Stimulated activated CD4-positive, alpha-beta T cell treated with anti-CD3 and anti-CD28 coated beads, Interleukin-4, amount 100 ng/mL, for 24 hours (primary cell): Measurements from ENCODE around the gene ASTN2.

Source experiments
- DNase-seq: peaks from one replicate; pipeline ENCODE4 v3.0.0-alpha.2; 2020

The ASTN2 gene

GRCh38 chr9:117413346-117414219, 1.3 kb downstream of the ASTN2 start:
- no peak for DNase-seq

- no peak for DNase-seq
Measured at GRCh38 chr9:117412841-117413240, 2.0 kb downstream of the ASTN2 start.

GRCh38 chr9:117412006-117412715, 2.7 kb downstream of the ASTN2 start:
- DNase-seq = no peak

GRCh38 chr9:117411547-117411946, 3.3 kb downstream of the ASTN2 start:
- DNase-seq = no peak

GRCh38 chr9:117409321-117409720, 5.5 kb downstream of the ASTN2 start:
- DNase-seq = no peak

- DNase-seq = no peak
Measured at GRCh38 chr9:117407436-117408022, 7.3 kb downstream of the ASTN2 start.

- DNase-seq = no peak
Measured at GRCh38 chr9:117405950-117406705, 8.7 kb downstream of the ASTN2 start.

- DNase-seq = no peak
Measured at GRCh38 chr9:117403848-117404247, 11.0 kb downstream of the ASTN2 start.

- DNase-seq = no peak
Measured at GRCh38 chr9:117403403-117403811, 11.4 kb downstream of the ASTN2 start.

- DNase-seq = no peak
Measured at GRCh38 chr9:117400171-117400570, 14.7 kb downstream of the ASTN2 start.

- no peak for DNase-seq
Measured at GRCh38 chr9:117395151-117395650, 19.7 kb downstream of the ASTN2 start.

- DNase-seq = no peak
Measured at GRCh38 chr9:117394655-117395054, 20.2 kb downstream of the ASTN2 start.

GRCh38 chr9:117392992-117393391, 21.9 kb downstream of the ASTN2 start:
- DNase-seq = no peak

GRCh38 chr9:117387422-117387821, 27.4 kb downstream of the ASTN2 start:
- DNase-seq = no peak

- no peak for DNase-seq
Measured at GRCh38 chr9:117379341-117379740, 35.5 kb downstream of the ASTN2 start.

- DNase-seq = no peak
Measured at GRCh38 chr9:117377046-117377445, 37.8 kb downstream of the ASTN2 start.

GRCh38 chr9:117375956-117376355, 38.9 kb downstream of the ASTN2 start:
- DNase-seq = no peak

- DNase-seq = no peak
Measured at GRCh38 chr9:117374076-117374725, 40.7 kb downstream of the ASTN2 start.

GRCh38 chr9:117368684-117369230, 46.1 kb downstream of the ASTN2 start:
- no peak for DNase-seq

- no peak for DNase-seq
Measured at GRCh38 chr9:117365438-117365837, 49.4 kb downstream of the ASTN2 start.

- no peak for DNase-seq
Measured at GRCh38 chr9:117363006-117363405, 51.9 kb downstream of the ASTN2 start.

GRCh38 chr9:117359910-117360309, 54.9 kb downstream of the ASTN2 start:
- DNase-seq = no peak
